ENCODE measurements around the gene IFIT5. TPM values are rescaled to one million over a fixed set of nuclear protein-coding genes. Genes with fewer than 3 reads are reported as not detected.
A peak's percentile ranks its signal among the peaks of the same experiment; 100 is the strongest.
"Not testable (repeated sequence)": the region's sequence is repeated elsewhere in the genome, so short reads cannot be mapped to it uniquely, and the experiment has no call there.

IFIT5 gene
- total RNA-seq, 1 donor from 2014 or later, result 11.5 TPM

DNA sequence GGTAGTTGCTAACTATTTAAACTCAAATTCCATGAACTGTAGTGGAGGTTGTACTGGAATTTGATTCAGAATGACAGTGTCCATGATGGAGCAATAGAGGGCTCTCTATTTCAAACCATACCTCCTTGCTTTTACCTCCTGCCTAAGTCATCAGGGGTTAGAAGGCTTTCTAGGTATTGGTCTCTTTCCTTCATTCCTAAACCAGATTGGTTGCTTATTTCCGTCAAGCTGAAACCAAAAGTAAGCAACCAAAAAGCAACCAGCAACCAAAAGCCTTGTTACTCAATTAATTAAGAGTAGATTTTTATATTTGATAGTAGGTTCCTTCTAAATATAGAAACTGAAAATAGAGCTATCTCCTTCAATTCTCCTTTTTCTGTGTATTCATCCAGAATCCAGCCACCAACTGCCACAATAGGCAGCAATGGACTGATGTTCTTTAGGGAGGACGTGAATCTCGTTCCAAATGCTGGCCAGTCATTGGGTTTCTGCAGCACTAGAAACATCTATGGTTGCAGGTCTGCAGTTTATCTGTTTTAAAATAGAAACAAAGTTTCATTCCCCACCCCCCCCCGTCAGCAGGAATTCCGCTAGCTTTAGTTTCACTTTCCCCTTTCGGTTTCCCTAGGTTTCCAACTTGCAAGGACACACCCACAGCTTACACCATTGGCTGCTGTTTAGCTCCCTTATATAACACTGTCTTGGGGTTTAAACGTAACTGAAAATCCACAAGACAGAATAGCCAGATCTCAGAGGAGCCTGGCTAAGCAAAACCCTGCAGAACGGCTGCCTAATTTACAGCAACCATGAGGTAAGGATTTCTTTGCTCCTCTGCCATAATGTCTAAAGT is 22.2 kb upstream of the IFIT5 start, which contains the start of gene IFIT1:
IFIT1 (plus strand) TSS at position 717 of the 850 bp plus-strand sequence; CDS start at position 807, 90 bp downstream.
- intact Hi-C loops (cut with DNase I), result loop anchor here (1.0 to 2.0 kb wide), 2 partner anchors 18 to 23 kb away; partner anchors contain the start of gene IFIT5
- no peak for DNase-seq (ENCODE audit: low spot score)

GRCh38 chr10:89392974-89393373 is 21.4 kb upstream of the IFIT5 start:
- DNase-seq (ENCODE audit: low spot score), result no peak
- intact Hi-C loops (cut with DNase I), result loop anchor here (1.0 to 2.0 kb wide), 2 partner anchors 19 to 22 kb away; partner anchors contain the start of gene IFIT5

- DNase-seq (ENCODE audit: low spot score), result no peak
- intact Hi-C loops (cut with DNase I), result loop anchor here (2.0 kb wide), 1 partner anchor 21 kb away; the partner anchor contains the start of gene IFIT5
Observed at GRCh38 chr10:89393898-89394297, 20.5 kb upstream of the IFIT5 start.

DNA sequence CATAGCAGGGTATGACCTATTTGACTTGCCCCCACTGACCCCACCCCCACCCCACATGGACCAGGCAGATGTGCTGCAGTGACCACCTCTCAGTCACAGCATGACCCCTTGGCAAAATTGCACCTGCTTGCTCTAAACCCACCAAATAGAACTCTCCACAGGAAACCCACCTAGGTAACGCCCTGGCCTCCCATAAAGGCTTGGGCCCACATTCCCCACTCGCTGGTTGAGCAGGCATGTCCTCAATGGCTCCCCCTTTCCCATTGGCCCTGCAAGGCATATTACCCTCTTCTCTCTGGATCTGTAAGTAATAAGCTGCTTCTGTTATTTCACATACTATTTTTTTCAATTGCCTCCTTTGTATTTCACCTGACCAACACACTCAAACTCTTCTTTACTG is 19.2 kb upstream of the IFIT5 start:
- no peak for DNase-seq (ENCODE audit: low spot score)
- intact Hi-C loops (cut with DNase I), result no loop called here

- intact Hi-C loops (cut with DNase I), result no loop called here
- no peak for DNase-seq (ENCODE audit: low spot score)
Observed at GRCh38 chr10:89398003-89398749, 16.2 kb upstream of the IFIT5 start.

DNA sequence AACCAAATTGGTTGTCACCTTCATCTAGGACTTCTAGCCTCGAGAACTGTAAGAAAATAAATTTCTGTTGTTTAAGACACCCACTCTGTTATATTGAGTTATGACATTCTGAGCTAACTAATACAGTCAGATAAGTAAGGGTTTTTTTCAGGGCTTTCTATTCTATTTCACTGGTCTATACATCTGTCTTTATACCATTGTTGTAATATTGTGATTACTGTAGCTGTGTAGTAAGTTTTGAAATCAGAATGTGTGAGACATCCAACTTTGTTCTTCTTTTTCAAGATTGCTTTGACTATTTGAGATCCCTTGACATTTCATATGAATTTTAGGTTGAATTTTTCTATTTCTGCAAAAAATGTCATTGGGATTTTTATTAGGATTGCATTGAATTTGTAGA is 14.4 kb upstream of the IFIT5 start:
- DNase-seq (ENCODE audit: low spot score), result no peak
- intact Hi-C loops (cut with DNase I), result no loop called here

DNA sequence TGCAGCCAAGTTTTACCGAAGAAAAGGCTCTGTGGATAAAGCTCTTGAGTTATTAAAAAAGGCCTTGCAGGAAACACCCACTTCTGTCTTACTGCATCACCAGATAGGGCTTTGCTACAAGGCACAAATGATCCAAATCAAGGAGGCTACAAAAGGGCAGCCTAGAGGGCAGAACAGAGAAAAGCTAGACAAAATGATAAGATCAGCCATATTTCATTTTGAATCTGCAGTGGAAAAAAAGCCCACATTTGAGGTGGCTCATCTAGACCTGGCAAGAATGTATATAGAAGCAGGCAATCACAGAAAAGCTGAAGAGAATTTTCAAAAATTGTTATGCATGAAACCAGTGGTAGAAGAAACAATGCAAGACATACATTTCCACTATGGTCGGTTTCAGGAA is 11.3 kb upstream of the IFIT5 start:
- DNase-seq (ENCODE audit: low spot score), result no peak
- intact Hi-C loops (cut with DNase I), result no loop called here

DNA sequence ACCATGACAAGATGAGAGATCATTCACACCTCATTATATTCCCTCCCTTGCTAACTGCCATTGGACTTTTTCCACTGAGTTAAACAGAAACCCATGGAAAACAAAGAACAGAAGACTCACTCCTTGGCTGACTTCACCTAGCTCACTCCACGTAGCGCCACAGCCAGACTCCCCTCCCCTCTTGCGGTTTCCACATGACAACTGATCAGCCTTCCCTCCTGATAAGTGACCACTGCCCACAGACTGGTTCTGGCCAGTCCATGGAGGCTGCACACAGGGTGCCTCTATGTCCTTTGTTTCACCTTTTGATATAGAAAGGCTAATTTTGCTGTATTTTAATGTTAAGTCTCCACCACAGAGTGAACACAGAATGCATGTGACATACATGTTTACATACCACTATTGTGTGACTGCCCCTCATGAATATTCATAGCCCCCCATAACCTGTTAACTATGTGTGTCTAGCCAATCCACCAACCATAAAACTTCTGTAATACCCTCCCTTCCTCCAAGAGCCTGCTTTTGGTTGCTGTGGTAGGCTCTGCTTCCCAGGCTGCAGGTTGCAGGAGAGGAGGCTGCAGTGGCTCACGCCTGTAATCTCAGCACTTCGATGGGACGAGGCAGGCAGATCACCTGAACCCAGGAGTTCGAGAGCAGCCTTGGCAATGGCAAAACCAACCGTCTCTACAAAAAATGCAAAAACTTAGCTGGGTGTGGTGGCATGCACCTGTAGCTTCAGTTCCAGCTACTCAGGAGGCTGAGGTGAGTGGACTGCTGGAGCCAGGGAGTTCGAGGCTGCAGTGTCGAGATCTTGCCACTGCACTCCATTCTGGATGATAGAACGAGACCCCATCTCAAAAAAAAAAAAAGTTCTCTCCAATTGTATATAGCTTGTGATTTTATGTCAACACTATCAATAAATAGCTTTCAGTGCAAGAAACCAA is 10.0 kb upstream of the IFIT5 start:
- no peak for DNase-seq (ENCODE audit: low spot score)
- intact Hi-C loops (cut with DNase I), result no loop called here

DNA sequence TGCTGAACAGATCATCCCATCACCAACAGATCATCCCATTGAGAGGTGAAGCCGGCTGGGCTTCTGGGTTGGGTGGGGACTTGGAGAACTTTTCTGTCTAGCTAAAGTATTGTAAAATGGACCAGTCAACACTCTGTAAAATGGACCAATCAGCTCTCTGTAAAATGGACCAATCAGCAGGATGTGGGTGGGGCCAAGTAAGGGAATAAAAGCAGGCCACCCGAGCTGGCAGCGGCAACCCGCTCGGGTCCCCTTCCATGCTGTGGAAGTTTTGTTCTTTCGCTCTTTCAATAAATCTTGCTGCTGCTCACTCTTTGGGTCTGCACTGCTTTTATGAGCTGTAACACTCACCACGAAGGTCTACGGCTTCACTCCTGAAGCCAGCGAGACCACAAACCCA is 8.2 kb upstream of the IFIT5 start:
- intact Hi-C loops (cut with DNase I); DNase-seq (ENCODE audit: low spot score): not testable (repeated sequence)

DNA sequence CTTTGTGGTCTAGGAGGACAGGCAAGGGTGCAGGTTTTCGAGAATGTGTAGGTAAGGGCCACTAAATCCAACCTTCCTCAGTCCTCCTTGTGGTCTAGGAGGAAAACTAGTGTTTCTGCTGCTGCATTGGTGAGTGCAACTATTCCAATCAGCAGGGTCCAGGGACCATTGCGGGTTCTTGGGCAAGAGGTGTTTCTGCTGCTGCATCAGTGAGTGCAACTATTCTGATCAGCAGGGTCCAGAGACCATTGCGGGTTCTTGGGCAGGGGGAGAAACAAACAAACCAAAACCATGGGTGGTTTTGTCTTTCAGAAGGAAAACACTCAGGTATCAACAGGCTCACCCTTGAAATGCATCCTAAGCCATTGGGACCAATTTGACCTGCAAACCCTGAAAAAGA is 6.6 kb upstream of the IFIT5 start:
- intact Hi-C loops (cut with DNase I); DNase-seq (ENCODE audit: low spot score): not testable (repeated sequence)

- intact Hi-C loops (cut with DNase I); DNase-seq (ENCODE audit: low spot score): not testable (repeated sequence)
Observed at GRCh38 chr10:89409282-89409681, 5.1 kb upstream of the IFIT5 start.

GRCh38 chr10:89410551-89410950 is 3.8 kb upstream of the IFIT5 start:
- intact Hi-C loops (cut with DNase I); DNase-seq (ENCODE audit: low spot score): not testable (repeated sequence)

GRCh38 chr10:89411135-89411534 is 3.2 kb upstream of the IFIT5 start:
- DNase-seq (ENCODE audit: low spot score); intact Hi-C loops (cut with DNase I): not testable (repeated sequence)

- DNase-seq (ENCODE audit: low spot score); intact Hi-C loops (cut with DNase I): not testable (repeated sequence)
Observed at GRCh38 chr10:89412276-89412675, 2.1 kb upstream of the IFIT5 start.

DNA sequence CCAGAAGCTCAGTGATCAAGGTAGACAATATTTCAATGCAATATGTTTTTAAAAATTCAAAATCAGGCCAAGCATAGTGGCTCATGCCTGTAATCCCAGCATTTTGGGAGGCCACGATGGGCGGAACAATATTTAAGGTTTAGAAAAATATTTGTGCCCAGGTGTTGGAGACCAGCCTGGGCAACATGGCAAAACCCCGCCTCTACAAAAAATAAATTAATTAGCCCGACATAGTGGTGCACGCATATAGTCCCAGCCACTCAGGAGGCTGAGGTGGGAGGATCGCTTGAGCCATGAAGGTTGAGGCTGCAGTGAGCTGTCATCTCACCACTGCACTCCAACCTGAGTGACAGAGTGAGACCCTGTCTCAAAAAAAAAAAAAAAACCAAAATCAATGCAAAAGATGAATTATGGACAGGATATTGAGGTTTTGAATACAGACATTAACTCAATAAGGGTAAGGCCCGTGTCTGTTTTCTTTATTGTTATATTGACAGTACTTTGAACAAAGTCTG is 913 bp upstream of the IFIT5 start:
- intact Hi-C loops (cut with DNase I), result no loop called here
- DNase-seq (ENCODE audit: low spot score), result no peak

- DNase-seq (ENCODE audit: low spot score), result peak; percentile 83
- intact Hi-C loops (cut with DNase I), result loop anchor here (2.0 kb wide), 1 partner anchor 22 kb away; the partner anchor contains the start of gene IFIT1
Observed at GRCh38 chr10:89414879-89415821, 782 bp downstream of the IFIT5 start.

DNA sequence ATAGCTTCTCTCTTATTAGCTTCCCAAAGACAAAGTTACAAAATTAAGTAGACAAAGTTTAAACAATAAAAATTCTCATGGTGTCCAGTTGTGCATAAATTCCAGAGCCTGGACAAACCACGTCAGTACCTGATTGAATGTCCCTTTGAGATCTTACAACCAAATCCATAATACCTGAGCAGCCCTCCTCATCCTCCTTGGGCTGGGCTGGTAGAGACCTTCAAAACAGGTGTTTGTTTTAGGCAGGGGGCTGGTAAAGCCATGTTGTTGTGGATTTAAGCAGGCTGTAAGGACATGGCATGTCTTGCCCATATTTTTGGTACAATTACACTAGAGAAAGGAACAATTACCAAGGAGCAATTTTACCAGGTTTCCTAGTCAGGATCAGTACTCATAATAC is 2.1 kb downstream of the IFIT5 start:
- intact Hi-C loops (cut with DNase I), result no loop called here
- no peak for DNase-seq (ENCODE audit: low spot score)

- DNase-seq (ENCODE audit: low spot score), result no peak
- intact Hi-C loops (cut with DNase I), result no loop called here
Observed at GRCh38 chr10:89419548-89419947, 5.2 kb downstream of the IFIT5 start.

Data from cardiac septum (tissue), 1 donor.